HCEC 1CT (cell line): ENCODE measurements around the gene PEAK3.

ENCODE experiments used
- DNase-seq: peaks from one replicate; pipeline ENCODE4 v3.0.0-alpha.2; 2017

Gene PEAK3

DNA sequence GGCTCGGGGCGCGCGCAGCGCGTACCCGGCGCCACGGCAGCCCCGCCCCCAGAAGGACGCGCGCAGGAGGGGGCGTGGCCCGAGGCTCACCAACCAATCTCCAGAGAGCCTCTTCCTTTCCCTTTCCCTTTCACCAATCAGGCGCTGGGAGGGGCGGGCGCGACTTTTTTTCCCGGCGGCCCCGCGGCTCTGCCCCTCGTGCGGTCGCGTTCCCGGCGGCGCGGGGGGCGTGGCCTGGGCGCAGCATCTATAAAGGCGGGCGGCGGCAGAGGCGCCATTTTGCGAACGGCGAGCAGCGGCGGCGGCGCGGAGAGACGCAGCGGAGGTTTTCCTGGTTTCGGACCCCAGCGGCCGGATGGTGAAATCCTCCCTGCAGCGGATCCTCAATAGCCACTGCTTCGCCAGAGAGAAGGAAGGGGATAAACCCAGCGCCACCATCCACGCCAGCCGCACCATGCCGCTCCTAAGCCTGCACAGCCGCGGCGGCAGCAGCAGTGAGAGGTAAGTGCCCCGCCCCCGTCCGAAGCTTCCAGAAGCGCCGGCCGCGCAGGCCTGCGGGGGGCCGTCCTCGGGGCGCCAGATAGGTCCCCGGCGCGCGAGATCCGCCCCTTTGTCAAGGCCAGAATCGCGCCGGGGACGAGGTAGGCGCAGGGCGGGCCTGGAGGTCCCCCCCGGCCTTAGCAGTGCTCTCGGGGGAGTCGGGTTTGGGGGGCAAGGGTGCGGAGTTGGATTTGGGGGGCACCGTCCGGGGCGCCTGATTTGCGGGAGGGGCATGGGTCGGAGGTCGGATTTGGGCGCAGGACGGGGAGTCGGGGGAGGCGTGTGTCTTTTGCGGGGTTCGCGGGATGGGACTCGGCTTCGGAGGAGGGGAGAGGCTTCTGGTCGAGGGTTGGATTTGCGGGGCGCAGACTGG lies 12.5 kb downstream of the PEAK3 start:
- DNase-seq, result peak; percentile 97

DNA sequence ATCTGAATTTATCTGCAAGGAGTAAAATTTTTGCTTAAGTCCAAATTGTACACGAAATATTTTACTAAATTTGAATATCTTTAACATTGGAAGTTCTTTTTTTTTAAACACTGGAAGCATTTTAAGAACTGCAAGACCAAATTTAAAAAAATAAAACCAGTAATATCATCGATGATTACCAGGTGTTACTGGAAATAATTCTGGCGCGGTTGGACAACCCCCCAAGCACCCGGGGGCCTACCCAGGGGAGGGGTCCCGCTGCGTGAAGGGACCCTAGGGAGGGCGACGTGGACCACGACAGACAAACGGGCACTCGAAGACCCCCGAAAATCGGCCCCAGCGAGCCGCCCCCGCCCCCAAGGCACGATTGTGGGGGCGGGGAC lies 13.1 kb downstream of the PEAK3 start:
- no peak for DNase-seq

DNA sequence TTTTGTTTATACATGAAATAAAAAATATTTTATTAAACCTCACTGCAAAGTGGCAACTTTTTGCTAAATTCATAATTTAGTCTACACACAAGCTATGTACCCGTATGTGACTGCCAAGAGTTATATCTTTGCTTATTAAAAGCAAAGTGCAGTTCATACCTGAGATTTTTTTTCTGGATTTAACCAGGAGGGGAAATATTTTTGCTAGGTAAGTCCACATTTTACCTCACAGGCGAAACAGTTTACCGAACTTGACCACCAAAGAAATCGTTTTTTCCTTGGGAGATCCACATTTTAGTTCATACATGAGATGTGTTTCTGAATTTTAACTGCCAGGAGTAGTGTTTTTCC lies 13.5 kb downstream of the PEAK3 start:
- no peak for DNase-seq

DNA sequence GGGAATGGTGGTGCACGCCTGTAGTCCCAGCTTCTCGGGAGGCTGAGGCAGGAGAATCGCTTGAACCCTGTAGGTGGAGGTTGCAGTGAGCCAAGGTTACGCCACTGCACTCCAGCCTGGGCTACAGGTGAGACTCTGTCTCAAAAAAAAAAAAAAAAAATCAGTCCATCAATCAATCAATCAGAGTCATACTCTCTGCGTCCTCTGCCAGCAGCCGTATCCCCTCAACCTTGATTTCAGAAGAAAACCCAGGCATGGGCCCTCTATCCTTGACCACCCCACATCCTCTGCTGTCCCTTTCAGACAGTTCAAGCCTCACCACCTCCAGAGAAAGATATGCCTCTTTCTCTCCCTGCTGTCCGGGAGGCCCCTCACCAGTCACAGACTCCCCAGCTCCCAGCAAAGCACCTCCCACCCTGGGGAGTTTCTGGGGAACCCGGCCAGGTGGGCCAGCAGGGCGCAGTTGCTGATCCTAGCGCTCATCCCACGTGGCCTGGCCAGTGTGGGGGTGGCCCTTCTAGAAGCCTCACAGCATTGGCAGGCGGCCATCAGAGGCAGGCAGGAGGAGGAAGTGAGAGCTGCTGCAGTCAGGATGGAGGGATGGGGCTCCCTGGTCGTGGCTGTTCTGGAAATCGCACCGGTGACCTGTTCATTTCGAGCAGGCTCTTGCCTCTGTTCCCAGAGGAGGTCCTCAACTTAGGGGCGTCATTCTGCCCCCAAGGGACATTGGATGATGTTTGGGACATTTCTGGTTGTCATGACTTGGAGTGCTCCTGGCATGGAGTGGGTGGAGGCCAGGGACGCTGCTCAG lies 15.6 kb downstream of the PEAK3 start:
- peak; percentile 72 for DNase-seq

DNA sequence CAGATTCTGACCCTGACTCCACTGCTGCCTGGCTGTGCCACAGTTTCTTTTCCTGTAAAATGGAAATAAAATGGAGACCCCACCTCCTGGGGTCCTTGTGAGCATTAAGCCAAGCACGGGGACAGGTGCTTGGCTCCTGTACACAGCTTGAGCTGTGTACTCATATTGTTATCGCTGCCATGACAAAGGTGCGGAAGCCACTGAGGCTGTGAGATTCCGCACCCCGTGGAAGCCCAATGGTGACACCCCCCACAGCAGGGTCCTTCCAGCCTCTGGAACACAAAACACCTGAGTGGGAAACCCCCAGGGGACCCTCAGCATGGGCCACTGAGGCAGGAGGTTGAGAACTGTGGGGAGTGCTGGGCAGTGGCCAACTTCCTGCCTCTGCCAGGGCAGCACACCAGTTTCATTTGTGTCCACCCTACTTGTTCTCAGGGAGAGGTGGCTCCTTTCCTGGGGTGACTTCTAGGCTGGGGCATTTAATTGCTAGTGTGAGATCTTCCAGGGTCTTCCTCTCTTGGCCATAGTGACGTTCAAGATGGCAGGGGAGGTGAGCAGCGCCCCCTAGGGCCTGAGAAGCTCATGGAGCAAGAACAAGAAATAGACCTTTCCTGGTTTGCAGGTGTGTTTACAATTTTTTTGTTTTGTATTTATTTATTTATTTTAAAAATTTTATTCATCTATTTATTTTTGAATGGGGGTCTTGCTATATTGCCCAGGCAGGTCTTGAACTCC lies 20.4 kb downstream of the PEAK3 start:
- peak; percentile 17 for DNase-seq

DNA sequence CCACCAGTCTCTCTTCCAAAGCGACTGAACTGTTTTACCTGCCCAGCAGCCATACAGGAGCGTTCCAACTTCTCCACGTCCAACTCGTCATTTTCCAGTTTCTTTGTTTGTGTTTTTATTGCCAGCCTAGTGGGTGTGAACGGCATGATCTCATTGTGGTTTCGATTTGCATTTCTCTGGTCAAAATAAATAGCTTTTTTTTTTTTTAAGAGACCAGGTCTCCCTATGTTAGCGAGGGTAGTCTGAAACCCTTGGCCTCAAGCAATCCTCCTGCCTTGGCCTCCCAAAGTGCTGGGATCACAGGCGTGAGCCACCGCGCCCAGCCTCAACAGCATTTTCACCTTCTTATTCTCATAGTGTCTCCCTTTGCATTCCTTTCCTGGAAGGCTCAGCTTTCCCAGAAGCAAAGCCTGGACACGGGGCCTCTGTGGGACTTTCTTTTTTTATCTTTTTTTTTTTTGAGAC lies 21.6 kb downstream of the PEAK3 start:
- no peak for DNase-seq

DNA sequence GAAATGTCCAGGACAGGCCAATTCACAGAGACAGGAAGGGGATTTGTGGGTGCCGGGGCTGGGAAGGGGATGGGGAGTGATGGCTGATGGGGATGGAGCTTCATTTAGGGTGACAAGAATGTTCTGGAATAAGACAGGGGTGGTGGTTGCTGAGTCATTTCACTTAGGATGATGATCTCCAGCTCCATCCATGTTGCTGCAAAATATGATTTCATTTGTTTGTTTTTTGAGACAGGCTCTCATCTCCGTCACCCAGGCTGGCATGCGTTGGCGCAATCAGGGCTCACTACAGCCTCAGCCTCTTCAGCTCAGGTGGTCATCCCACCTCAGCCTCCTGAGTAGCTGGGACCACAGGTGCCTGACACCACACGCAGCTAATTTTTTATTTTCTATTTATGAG lies 22.6 kb downstream of the PEAK3 start:
- peak; percentile 45 for DNase-seq

DNA sequence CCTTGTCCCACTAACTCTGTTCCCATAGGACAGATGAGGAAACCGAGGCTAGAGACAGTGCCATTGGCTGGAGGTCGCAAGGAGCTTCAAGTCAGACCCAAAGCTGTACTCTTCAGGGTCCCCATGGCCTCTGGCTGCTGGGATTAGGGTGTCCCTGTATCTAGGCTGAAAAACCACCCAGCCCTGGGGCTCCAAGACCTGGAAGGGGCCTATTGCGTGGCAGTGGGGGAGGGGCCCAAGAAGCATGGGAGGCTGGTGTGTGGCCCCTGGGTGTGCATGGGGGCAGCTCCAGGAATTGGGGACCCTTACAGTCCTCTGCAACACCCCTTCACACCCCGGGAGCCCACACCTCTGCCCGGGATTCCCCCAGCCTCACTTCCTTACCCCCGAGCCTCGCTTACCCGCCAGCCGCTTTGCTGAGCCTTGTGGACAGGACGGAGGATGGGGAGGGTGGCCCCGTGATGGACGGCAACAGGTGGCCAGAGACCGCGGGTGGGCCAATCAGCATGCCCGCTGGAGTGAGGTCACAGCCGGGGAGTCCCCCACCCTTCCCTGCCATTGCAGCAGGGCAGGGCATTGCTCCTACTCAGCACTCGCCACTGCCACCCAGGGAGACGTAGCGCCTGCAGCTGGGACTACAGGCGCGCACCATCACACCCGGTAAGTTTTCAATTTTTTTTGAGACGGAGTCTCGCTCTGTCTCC lies 25.8 kb downstream of the PEAK3 start, which contains the start of gene JSRP1:
TSS of gene JSRP1 (minus strand) at position 436 of the 704 bp plus-strand sequence. CDS start 1,103 bp downstream, outside the sequence.
- no peak for DNase-seq

DNA sequence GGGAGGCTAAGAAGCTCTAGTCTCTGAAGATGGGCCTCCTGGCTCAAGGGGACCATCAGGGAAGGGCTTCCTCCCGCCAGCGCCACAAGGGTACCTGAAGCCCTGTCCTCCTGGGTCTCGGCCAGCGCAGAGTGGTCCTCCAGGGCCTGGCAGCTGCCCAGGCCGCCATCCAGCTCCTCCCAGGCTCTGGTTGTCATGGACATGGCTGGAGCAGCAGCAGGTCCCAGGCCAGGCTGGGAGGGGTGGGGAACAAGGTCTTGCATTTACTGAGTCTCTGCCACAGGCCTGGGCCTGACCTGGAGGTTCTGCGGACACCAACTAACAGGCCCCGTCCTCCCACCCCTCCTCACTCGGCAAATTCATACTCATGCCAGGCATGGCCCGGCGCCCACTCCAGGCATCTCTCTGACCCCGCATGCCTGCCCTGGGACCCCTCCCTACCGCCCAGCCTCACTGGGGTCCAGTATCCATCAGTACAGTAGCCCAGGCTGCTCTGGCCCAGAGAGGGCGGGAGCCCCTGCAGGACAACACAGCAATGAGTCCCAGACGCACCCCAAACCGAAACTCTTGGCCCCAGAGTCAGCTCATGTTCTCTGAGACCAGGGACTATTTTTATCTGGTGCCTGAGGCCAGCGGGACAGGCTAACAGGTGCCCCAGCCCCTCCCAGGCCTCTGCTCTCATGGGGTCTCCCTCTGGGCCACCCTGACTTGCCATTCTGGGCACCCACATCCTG lies 26.7 kb downstream of the PEAK3 start:
- no peak for DNase-seq

DNA sequence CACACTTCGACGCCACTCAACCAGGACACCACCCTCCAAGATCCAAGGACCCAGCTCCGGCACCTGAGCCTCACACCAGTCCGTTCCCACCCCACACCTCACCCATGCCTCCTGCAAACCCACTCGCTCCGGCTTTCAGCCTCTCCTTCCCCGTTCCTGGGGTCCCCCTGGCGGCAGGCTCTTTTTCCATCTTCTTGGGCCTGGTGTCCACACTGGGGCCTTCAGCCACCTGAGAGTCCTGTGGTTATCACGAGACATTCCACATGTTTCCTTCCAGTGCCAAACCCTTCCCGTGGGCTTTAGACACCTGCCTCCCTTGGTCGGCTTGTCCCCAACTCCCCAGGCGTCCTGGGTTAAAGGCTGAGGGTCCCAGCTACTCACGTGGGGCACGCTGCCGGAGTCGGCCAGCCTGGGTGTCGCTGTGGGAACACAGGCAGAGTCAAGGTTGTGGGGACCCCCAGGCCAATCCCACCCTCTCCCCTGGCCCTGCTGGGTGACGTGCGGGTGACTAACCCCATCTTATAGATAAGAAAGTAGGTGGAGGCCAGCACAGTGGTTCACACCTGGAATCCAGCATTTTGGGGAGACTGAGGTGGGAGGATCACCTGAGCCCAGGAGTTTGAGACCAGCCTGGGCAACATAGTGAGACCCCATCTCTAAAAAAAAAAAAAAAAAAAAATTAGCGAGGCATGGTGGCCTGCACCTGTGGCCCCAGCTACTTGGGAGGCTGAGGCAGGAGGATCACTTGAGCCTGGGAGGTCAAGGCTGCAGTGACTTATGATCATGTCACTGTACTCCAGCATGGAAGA lies 27.7 kb downstream of the PEAK3 start:
- DNase-seq, result no peak

DNA sequence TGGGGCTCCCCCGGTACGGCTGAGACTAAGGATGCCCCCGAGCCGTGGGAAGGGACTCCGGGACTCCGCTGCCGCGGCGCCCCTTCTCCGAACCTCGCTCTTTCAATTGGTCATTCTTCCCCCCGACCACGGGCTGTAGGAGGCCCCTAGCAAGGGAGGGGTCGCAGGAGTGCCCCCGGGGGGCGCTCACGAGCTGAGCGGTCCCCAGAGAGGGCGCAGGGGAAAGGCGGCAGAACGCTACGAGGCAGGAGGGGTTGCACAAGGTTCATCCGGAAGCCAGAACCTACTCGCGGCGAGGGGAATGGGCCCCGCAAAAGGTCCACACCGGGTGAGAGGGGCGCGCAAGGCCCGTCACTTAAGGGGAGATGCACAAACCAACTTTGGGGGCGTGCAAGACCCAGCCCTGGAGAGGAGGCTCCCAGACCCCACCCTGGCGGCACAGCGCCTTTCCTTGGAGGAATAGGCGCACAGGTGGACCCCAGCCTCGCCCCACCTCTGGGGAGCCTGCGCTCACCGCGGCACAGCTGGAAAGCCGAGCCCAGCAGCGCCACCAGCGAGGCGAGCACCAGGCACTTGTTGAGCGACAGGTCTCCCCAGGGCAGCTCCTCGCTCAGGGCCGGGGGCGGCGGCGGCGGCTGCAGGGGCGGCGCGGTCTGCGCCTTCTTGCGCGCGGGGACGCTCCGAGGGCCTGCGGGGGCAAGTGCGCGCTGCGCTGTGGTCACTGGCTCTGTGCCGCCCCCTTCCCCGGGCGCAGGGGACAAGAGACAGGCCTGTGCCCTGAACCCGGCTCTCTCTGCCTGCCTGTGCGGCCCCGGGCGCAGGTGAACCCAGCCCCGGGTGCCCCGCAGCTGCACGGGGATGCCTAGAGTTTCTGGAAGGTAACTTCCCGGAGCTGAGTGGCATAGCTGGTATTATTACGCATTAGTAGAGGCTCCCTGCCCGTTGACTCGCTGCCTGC lies 28.6 kb downstream of the PEAK3 start:
- no peak for DNase-seq

DNA sequence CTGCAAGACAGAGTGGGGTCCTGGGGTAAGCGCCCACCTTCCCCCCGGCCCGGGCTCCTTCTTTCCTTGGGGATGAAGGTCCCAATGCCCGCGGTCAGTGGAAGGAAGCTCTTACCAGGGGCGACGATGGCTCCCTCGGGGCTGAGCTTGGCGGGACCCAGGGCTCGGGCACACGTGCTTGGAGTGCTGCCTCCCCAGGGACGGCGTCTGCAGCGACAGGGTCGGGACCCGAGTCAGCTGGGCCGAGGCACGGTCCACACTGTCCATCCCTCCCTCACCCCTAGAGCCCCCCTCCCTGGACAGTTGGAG lies 29.2 kb downstream of the PEAK3 start:
- no peak for DNase-seq

DNA sequence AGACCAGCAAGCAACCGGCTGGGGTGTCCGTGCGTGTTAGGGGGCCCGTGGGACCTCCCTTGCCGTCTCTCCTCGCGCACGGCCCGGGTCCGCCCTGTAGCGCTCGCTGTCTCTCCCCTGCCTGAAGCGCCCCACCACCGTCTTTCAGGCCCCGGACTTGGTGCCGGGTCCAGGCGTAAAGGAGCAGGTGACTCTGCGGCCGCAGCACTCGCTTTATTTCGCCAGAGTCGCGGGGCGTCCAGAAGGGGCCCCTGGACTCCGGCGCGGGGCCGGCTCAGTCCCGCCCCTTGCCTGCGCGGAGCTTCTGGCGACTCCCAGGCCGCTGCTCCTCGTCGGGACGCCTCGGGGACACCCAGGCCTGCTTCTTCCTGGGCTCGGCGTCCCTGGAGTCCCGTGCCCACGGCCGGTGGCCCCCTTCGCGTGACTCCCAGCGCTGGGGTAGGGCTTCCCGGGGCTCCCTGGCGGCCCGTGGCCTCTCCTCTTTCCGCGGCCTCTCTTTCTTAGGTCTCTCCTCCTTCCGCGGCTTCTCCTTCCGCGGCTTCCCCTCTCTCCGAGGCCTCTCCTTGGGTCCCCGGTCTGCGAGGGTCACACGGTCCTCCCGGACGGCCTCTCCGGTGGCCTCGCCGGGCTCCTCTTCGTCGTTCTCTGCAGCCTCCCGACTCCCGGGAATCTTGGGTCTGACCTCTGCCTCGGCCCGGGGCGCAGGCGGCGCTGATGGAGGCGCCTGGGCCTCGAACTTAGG lies 29.7 kb downstream of the PEAK3 start:
- no peak for DNase-seq

DNA sequence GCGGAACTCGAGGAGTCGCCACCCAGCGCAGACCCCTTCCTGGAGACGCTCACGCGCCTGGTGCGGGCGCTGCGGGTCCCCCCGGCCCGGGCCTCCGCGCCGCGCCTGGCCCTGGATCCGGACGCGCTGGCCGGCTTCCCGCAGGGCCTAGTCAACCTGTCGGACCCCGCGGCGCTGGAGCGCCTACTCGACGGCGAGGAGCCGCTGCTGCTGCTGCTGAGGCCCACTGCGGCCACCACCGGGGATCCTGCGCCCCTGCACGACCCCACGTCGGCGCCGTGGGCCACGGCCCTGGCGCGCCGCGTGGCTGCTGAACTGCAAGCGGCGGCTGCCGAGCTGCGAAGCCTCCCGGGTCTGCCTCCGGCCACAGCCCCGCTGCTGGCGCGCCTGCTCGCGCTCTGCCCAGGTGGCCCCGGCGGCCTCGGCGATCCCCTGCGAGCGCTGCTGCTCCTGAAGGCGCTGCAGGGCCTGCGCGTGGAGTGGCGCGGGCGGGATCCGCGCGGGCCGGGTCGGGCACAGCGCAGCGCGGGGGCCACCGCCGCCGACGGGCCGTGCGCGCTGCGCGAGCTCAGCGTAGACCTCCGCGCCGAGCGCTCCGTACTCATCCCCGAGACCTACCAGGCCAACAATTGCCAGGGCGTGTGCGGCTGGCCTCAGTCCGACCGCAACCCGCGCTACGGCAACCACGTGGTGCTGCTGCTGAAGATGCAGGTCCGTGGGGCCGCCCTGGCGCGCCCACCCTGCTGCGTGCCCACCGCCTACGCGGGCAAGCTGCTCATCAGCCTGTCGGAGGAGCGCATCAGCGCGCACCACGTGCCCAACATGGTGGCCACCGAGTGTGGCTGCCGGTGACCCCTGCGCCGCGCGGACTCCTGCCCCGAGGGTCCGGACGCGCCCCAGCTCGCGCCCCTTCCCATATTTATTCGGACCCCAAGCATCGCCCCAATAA lies 30.6 kb downstream of the PEAK3 start:
- no peak for DNase-seq

DNA sequence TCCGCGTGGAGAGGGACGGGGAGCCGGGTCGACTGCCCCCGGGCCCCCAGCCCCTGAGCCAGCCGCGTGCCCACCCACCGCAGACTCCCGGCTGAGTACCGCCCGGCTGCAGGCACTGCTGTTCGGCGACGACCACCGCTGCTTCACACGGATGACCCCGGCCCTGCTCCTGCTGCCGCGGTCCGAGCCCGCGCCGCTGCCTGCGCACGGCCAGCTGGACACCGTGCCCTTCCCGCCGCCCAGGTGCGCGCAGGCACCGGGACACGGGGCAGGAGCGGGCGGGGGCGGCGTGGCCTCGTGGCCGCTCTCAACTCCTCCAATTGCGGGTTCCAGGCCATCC lies 31.2 kb downstream of the PEAK3 start:
- DNase-seq, result no peak

DNA sequence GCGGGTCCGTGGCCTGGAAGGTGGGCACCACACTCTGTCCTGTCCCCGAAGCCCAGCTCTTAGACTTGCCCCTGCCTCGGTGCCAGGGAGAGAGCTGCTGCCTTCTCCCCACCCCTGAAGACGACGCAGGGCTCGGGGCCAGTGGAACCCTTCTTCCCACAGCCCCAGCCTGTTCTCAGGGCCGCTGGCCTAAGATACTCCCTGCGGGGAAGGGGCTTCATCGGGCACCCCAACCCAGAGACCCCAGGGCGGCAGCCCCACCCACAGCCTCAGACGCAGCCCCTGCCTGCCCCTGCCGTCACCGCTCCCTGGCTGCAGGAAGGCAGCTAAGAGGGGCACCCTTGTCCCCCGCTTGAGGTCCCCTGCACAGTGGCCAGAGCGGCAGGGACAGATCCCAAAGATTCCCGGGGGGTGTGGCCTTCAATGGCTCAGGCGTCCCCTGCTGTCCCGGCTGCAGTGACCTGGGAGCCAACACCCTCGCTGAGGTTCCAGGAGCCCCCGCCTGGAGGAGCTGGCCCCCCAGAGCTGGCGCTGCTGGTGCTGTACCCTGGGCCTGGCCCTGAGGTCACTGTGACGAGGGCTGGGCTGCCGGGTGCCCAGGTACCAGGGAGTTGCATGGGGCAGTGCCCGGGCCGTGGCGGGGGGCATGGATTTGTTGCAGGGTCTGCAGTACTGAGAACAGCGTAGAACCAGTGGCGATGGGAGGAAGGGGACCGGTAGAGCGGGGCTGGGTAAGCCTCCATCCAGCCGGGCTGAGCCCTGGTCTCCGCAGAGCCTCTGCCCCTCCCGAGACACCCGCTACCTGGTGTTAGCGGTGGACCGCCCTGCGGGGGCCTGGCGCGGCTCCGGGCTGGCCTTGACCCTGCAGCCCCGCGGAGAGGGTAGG lies 31.9 kb downstream of the PEAK3 start:
- DNase-seq, result no peak
